ENCODE measurements around the gene UBASH3A.

Gene UBASH3A

DNA sequence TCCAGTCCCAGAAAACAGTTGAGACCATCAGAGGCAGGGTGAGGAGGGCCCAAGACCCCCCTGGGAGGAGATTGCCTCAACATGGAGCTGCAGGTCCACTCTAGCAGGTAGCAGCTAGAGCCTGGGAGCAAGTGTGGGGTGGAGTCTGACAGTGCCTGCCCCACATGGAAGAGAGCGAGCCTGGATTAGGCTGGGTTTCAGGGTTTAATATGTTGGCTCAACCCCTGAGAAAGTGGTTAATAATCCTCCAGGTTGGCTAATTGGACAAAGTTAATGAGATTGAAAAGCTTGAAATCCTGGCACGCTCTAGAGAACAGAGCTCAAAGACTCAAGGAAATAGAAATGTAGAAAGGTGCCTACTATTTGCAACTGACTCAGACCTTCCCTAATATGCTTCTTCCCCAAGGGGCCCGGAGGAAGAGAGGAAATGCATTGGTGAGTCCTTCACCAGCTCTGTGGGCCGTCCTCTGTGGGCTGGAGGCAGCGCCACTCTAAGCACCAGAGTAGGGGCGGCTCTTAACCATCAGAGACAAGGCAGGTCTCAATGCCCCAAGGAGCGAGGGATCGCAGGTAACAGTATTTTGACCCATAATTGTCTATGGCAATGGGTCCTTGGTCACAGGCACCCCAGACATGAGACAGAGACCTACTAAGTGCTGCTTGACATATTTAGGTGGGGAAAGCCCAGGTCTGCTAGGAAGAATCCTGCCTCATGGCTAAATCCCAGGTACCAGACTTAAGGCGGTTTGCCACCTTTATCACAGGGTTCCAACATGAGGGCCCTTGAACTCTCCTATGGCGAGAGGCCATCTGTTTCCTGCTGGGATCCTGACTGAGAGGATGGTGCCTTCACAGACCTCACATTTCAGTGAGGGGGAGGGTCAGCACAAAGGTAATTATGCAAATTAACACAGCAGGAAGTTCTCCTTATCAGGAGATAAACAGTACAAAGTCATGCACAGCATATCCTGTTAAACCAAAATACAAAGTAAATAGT, 58.5 kb downstream of the UBASH3A start:
- in situ Hi-C loops (cut with HindIII; ENCODE audit: low sequenced_read_pairs): no loop called here
- TF ChIP-seq, protein P1, sequence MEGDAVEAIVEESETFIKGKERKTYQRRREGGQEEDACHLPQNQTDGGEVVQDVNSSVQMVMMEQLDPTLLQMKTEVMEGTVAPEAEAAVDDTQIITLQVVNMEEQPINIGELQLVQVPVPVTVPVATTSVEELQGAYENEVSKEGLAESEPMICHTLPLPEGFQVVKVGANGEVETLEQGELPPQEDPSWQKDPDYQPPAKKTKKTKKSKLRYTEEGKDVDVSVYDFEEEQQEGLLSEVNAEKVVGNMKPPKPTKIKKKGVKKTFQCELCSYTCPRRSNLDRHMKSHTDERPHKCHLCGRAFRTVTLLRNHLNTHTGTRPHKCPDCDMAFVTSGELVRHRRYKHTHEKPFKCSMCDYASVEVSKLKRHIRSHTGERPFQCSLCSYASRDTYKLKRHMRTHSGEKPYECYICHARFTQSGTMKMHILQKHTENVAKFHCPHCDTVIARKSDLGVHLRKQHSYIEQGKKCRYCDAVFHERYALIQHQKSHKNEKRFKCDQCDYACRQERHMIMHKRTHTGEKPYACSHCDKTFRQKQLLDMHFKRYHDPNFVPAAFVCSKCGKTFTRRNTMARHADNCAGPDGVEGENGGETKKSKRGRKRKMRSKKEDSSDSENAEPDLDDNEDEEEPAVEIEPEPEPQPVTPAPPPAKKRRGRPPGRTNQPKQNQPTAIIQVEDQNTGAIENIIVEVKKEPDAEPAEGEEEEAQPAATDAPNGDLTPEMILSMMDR (IDR thresholded peaks at IDR 0.05; ENCODE audit: low read depth, low read length, missing control alignments): no peak
- DNase-seq (ENCODE audit: low read depth): no peak
- H3K4me3 ChIP-seq (ENCODE audit: low read depth, low read length): no peak overlapping the region

DNA sequence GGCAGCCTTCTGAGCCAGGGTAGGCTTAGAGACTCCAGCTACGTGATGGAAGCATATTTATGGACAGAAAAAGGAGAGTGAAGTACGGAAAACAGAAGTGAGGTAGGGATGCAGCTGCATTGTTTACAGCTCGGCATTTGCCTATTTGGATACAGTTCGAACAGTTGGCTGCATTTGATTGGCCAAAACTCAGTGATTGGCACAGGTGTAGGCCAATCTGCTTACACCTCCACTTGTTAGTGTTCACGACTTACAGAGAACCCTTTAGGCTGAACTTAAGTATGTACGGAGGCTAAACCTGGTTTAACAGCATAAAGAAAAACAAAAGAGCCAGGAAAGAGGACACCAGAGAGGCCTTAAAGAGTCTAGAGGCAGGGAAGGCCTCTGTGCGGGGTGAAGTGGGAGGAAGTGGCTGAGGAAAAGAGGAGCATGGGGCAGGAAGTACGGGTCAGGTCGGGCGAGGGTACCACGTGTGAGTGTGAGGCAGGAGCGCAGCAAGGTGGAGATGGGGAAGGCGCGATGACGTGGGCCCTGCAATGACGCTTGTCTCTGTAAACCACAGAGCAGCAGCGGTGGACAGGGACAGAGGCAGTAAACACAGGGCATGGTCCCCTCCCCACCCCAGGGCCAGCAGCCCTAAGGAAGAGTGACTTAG, 60.3 kb downstream of the UBASH3A start:
- TF ChIP-seq, protein P1 (IDR thresholded peaks at IDR 0.05; ENCODE audit: low read depth, low read length, missing control alignments): no peak
- no peak overlapping the region for H3K4me3 ChIP-seq (ENCODE audit: low read depth, low read length)
- in situ Hi-C loops (cut with HindIII; ENCODE audit: low sequenced_read_pairs): no loop called here
- DNase-seq (ENCODE audit: low read depth): no peak

DNA sequence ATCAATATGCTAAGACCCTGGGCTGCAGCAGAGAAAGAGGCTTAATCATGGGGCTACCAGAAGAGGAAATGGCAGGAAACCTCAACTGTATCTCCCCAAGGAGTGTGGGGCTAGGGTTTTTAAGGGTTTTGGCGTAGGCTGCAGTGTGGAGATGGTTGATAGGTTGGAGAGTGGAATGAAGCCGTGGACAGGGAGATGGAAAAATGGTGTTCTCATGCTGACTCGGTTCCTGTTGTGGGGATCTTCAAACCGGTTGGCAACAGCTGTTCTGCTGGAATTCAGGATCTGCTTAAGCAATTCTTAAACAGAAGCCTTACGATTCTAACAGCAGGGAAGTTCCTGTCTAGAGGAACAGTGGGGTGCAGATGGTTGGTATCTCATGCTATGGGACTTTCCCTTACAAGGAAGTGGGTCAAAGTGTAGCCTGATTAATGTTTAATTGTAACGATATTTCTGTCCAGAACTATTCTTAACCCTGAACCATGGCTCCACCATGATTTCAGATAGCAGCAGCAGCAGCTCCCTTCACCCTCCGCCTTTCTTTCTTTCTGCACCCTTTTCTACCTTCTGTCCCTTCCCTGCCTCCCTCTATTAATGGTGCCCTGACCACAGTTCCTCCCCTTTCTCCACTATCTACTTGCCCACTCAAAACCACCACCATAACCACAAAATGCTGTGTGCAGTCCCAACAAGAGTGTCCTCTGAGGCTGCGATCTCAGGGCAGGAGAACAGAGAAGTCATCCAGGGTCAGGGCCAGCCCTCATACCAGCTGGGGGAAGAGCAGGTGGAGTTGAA, 61.5 kb downstream of the UBASH3A start:
- TF ChIP-seq, protein P1 (IDR thresholded peaks at IDR 0.05; ENCODE audit: low read depth, low read length, missing control alignments): no peak
- in situ Hi-C loops (cut with HindIII; ENCODE audit: low sequenced_read_pairs): no loop called here
- H3K4me3 ChIP-seq (ENCODE audit: low read depth, low read length): no peak overlapping the region
- DNase-seq (ENCODE audit: low read depth): no peak

DNA sequence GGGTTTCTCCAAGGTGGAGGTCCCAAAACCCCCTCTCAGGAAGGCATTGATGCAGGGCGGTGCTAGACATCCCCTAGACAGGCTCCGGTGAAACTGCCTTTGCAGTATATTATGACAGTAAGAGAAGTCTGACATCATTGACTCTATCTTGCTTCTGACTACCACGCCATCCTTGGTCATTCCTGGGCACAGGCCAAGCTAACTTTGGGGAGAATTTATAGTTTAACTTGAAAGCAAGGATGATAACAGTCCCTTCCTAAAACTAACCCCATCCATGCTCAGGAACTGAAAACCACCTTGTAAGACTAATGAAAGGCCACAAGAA, 62.1 kb downstream of the UBASH3A start:
- H3K4me3 ChIP-seq (ENCODE audit: low read depth, low read length): no peak overlapping the region
- no peak for DNase-seq (ENCODE audit: low read depth)
- TF ChIP-seq, protein P1 (IDR thresholded peaks at IDR 0.05; ENCODE audit: low read depth, low read length, missing control alignments): no peak
- in situ Hi-C loops (cut with HindIII; ENCODE audit: low sequenced_read_pairs): no loop called here

DNA sequence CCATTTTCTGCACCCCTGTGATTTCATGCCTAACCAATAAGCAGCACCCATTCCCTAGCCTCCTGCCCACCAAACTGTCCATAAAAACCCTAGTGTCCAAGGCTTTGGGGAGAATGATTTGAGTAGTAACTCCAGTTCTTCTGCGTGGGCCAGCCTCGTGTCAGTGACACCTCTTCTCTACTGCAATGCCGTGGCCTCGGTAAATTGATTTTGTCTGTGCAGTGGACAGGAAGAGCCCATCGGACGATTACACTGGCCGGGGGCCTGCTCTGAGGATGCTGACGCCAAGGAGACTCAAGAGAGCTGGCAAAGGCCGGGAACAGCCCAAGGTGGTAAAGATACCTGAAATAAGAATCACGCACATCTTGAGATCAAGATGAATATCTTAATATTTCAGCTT, 63.0 kb downstream of the UBASH3A start:
- TF ChIP-seq, protein P1 (IDR thresholded peaks at IDR 0.05; ENCODE audit: low read depth, low read length, missing control alignments): no peak
- no peak for DNase-seq (ENCODE audit: low read depth)
- no peak overlapping the region for H3K4me3 ChIP-seq (ENCODE audit: low read depth, low read length)
- in situ Hi-C loops (cut with HindIII; ENCODE audit: low sequenced_read_pairs): no loop called here
